ENCODE results near the gene CDC42EP1.

The CDC42EP1 gene

DNA sequence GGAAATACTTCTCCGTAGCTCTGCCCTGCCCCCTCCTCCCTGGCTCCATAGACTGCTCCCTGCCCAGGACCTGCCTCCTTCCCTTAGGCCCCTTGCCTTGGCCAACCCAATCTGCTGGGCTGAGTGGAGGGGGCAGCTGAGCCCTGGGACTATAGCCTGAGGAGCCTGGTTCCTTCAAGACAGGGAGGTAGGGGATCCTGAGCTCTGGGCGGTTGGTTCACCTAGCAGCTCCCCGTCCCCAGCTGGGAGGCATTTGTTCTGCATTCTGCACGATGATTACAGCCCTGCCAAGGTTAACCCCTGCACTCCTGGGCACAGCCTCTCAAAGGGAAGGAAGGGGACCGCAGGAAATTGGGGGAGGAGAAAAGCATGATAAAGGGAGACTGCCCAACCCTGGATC, 3.6 kb upstream of the CDC42EP1 start:
- H3K4me3 ChIP-seq (ENCODE audit: low read depth, low read length): no peak overlapping the region
- TF ChIP-seq CTCF (IDR thresholded peaks at IDR 0.05; ENCODE audit: borderline replicate concordance, insufficient read depth, low read depth, low read length): no peak

- H3K4me3 ChIP-seq (ENCODE audit: low read depth, low read length): no peak overlapping the region
- TF ChIP-seq CTCF (IDR thresholded peaks at IDR 0.05; ENCODE audit: borderline replicate concordance, insufficient read depth, low read depth, low read length): no peak
Measured at GRCh38 chr22:37557321-37558001, 2.8 kb upstream of the CDC42EP1 start.

GRCh38 chr22:37558815-37559214, 1.5 kb upstream of the CDC42EP1 start:
- H3K4me3 ChIP-seq (ENCODE audit: low read depth, low read length): no peak overlapping the region
- TF ChIP-seq CTCF (IDR thresholded peaks at IDR 0.05; ENCODE audit: borderline replicate concordance, insufficient read depth, low read depth, low read length): no peak

- H3K4me3 ChIP-seq (ENCODE audit: low read depth, low read length): no peak overlapping the region
- no peak for TF ChIP-seq CTCF (IDR thresholded peaks at IDR 0.05; ENCODE audit: borderline replicate concordance, insufficient read depth, low read depth, low read length)
Measured at GRCh38 chr22:37559521-37559900, 769 bp upstream of the CDC42EP1 start.

DNA sequence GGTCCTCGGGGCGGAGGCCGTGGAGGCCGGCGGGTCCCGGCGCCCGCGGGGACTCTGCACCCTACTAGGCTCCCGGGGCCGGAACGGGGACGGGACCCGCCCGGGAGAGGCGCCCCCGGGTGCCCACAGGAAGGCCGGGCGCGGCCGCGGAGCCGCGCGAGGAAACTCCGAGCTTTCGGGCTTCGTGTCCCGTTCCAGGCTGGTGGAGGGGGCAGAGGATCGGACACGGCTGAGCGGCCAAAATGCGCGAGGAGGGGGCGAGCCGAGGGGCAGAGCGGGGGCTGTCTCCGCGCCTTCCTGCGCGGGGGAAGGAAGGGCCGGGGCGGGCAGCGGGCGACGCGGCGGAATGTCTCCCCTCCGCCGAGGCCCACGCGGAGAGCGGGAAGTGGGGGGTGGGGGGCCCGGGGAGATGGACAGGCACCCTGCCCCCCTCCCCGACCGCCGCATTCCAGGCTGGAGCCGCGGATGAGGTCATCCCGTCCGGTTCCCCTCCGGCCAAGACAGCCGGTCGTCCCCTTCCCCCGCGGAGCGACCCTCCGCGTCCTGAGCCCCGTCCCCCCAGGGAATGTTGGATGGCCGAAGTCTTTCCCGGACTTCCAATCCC, 430 bp downstream of the CDC42EP1 start:
- no peak overlapping the region for H3K4me3 ChIP-seq (ENCODE audit: low read depth, low read length)

GRCh38 chr22:37561212-37562048, 1.1 kb downstream of the CDC42EP1 start:
- no peak overlapping the region for H3K4me3 ChIP-seq (ENCODE audit: low read depth, low read length)
- peak; percentile 85 for TF ChIP-seq CTCF (IDR thresholded peaks at IDR 0.05; ENCODE audit: borderline replicate concordance, insufficient read depth, low read depth, low read length)

More for the DNA sequence above, 430 bp downstream of the CDC42EP1 start:
- no peak for TF ChIP-seq CTCF (IDR thresholded peaks at IDR 0.05; ENCODE audit: borderline replicate concordance, insufficient read depth, low read depth, low read length)
